ENCODE measurements around the gene PCDHA8.

GRCh38 chr5:140840978-140841962 lies at the start of gene PCDHA8:
- no peak for TF ChIP-seq CTCF (optimal IDR thresholded peaks at IDR 0.05 in 1 of 3, IDR thresholded peaks at IDR 0.05 in 1 of 3, conservative IDR thresholded peaks at IDR 0.05 in 1 of 3; ENCODE audit: extremely low read depth in 1 of 3, insufficient read depth in 2 of 3, low read length in 3 of 3)
- TF ChIP-seq EZH2 (IDR thresholded peaks at IDR 0.05; ENCODE audit: low read length), result no peak

Data from keratinocyte (primary cell).